Immature natural killer cell (primary cell): ENCODE measurements around the gene WNT3A. TPM values are rescaled to one million over a fixed set of nuclear protein-coding genes. Genes with fewer than 3 reads are reported as not detected.

Experiments
- DNase-seq, 3 donors: peaks; one replicate each; pipeline ENCODE4 v3.0.0; 2022; ENCODE audit warnings: mixed read lengths in 1 of 3
- H3K27ac Mint-ChIP-seq, 6 donors: one replicate each; pipeline ENCODE4 v1.8.0; 2020; ENCODE audit warnings: mixed read lengths in 6 of 6, mild to moderate bottlenecking in 5 of 6, inconsistent platforms in 4 of 6, moderate library complexity in 3 of 6
- H3K27me3 Mint-ChIP-seq, 3 donors: one replicate each; pipeline ENCODE4 v1.8.0; 2020 to 2021; ENCODE audit warnings: low read depth in 3 of 3, mild to moderate bottlenecking in 3 of 3, mixed read lengths in 3 of 3, moderate library complexity in 3 of 3, inconsistent platforms in 1 of 3
- H3K36me3 Mint-ChIP-seq, 3 donors: one replicate each; pipeline ENCODE4 v1.8.0; 2020; ENCODE audit warnings: mixed read lengths in 3 of 3, inconsistent platforms in 2 of 3, mild to moderate bottlenecking in 2 of 3
- H3K4me1 Mint-ChIP-seq, 2 donors: one replicate each; pipeline ENCODE4 v1.8.0; 2020; ENCODE audit warnings: inconsistent platforms in 2 of 2, mild to moderate bottlenecking in 2 of 2, mixed read lengths in 2 of 2, moderate library complexity in 1 of 2
- H3K4me3 Mint-ChIP-seq, 5 donors: one replicate each; pipeline ENCODE4 v1.8.0; 2020; ENCODE audit warnings: mild to moderate bottlenecking in 5 of 5, mixed read lengths in 5 of 5, inconsistent platforms in 3 of 5, moderate library complexity in 3 of 5
- H3K9me3 Mint-ChIP-seq, 6 donors: one replicate each; pipeline ENCODE4 v1.8.0; 2020; ENCODE audit warnings: mild to moderate bottlenecking in 6 of 6, mixed read lengths in 6 of 6, inconsistent platforms in 4 of 6, moderate library complexity in 3 of 6
- polyA plus RNA-seq, 3 donors: library from polyadenylated mRNA; unstranded; fragments of 300-500 nt; fragmentation: Illumina TruSeq; gene quantifications; one replicate each; pipeline ENCODE4 v1.2.3, GENCODE V29; 2021

WNT3A gene
- polyA plus RNA-seq, 3 donors from 2014 or later: not detected

GRCh38 chr1:228095161-228095560, 88.4 kb downstream of the WNT3A start:
- peaks cover 0 to 5% (median 2%) of the 10 kb centered on the region in 6 donors for H3K9me3 Mint-ChIP-seq
- H3K4me3 Mint-ChIP-seq: peak overlapping the region in 2 of 5 donors; percentile 5 to 7
- H3K27ac Mint-ChIP-seq: peak overlapping the region in 5 of 6 donors; percentile 36 to 70 (median 55)
- no peak for DNase-seq
- H3K4me1 Mint-ChIP-seq: peaks cover 66 to 84% of the 10 kb centered on the region in 2 donors
- peaks cover 6 to 26% (median 21%) of the 10 kb centered on the region in 3 donors for H3K27me3 Mint-ChIP-seq
- H3K36me3 Mint-ChIP-seq: peaks cover 18 to 34% (median 19%) of the 10 kb centered on the region in 3 donors

GRCh38 chr1:228095938-228096337, 89.1 kb downstream of the WNT3A start:
- peaks cover 18 to 34% (median 19%) of the 10 kb centered on the region in 3 donors for H3K36me3 Mint-ChIP-seq
- H3K9me3 Mint-ChIP-seq: peaks cover 0 to 5% (median 2%) of the 10 kb centered on the region in 6 donors
- H3K27me3 Mint-ChIP-seq: peaks cover 6 to 25% (median 19%) of the 10 kb centered on the region in 3 donors
- peak overlapping the region in 5 of 6 donors; percentile 4 to 70 (median 36) for H3K27ac Mint-ChIP-seq
- H3K4me1 Mint-ChIP-seq: peaks cover 59 to 76% of the 10 kb centered on the region in 2 donors
- H3K4me3 Mint-ChIP-seq: no peak overlapping the region
- DNase-seq: no peak

- no peak overlapping the region for H3K4me3 Mint-ChIP-seq
- peaks cover 56 to 74% of the 10 kb centered on the region in 2 donors for H3K4me1 Mint-ChIP-seq
- peak overlapping the region in 4 of 6 donors; percentile 22 to 61 (median 42) for H3K27ac Mint-ChIP-seq
- DNase-seq: no peak
- peaks cover 0 to 5% (median 2%) of the 10 kb centered on the region in 6 donors for H3K9me3 Mint-ChIP-seq
- H3K27me3 Mint-ChIP-seq: peaks cover 6 to 30% (median 19%) of the 10 kb centered on the region in 3 donors
- H3K36me3 Mint-ChIP-seq: peaks cover 18 to 34% (median 19%) of the 10 kb centered on the region in 3 donors
Measured at GRCh38 chr1:228096416-228097332, 89.9 kb downstream of the WNT3A start.

- H3K4me3 Mint-ChIP-seq: no peak overlapping the region
Measured at GRCh38 chr1:228097333-228098081, 90.7 kb downstream of the WNT3A start.

GRCh38 chr1:228098323-228098931, 91.6 kb downstream of the WNT3A start:
- DNase-seq: no peak
- peak overlapping the region in 5 of 6 donors; percentile 11 to 72 (median 61) for H3K27ac Mint-ChIP-seq
- peaks cover 43 to 62% of the 10 kb centered on the region in 2 donors for H3K4me1 Mint-ChIP-seq
- H3K4me3 Mint-ChIP-seq: no peak overlapping the region
- H3K9me3 Mint-ChIP-seq: peaks cover 0 to 5% (median 3%) of the 10 kb centered on the region in 6 donors
- peaks cover 18 to 34% (median 19%) of the 10 kb centered on the region in 3 donors for H3K36me3 Mint-ChIP-seq
- peaks cover 9 to 35% (median 22%) of the 10 kb centered on the region in 3 donors for H3K27me3 Mint-ChIP-seq

More at GRCh38 chr1:228097333-228098081, 90.7 kb downstream of the WNT3A start:
- peak overlapping the region in 5 of 6 donors; percentile 27 to 72 (median 55) for H3K27ac Mint-ChIP-seq
- peaks cover 0 to 5% (median 2%) of the 10 kb centered on the region in 6 donors for H3K9me3 Mint-ChIP-seq
- H3K4me1 Mint-ChIP-seq: peaks cover 48 to 66% of the 10 kb centered on the region in 2 donors
- H3K36me3 Mint-ChIP-seq: peaks cover 18 to 34% (median 19%) of the 10 kb centered on the region in 3 donors
- no peak for DNase-seq
- peaks cover 6 to 30% (median 20%) of the 10 kb centered on the region in 3 donors for H3K27me3 Mint-ChIP-seq

- Mint-ChIP-seq H3K4me1 (peaks cover 45 to 63% of the 10 kb centered on the region in 2 donors), H3K9me3 (peaks cover 0 to 5% (median 3%) of the 10 kb centered on the region in 6 donors), H3K4me3 (no peak overlapping the region), H3K27ac (peak overlapping the region in 5 of 6 donors; percentile 14 to 62 (median 45)), H3K27me3 (peaks cover 8 to 32% (median 25%) of the 10 kb centered on the region in 3 donors), H3K36me3 (peaks cover 18 to 31% (median 19%) of the 10 kb centered on the region in 3 donors)
- no peak for DNase-seq
Measured at GRCh38 chr1:228099331-228099732, 92.5 kb downstream of the WNT3A start.

- Mint-ChIP-seq H3K27me3 (peaks cover 10 to 29% (median 23%) of the 10 kb centered on the region in 3 donors), H3K27ac (peak overlapping the region; percentile 74 to 94 (median 88)), H3K4me1 (peaks cover 35 to 50% of the 10 kb centered on the region in 2 donors), H3K4me3 (peak overlapping the region; percentile 61 to 78 (median 76)), H3K36me3 (peaks cover 7 to 14% (median 8%) of the 10 kb centered on the region in 3 donors), H3K9me3 (peaks cover 0 to 2% (median 0%) of the 10 kb centered on the region in 6 donors)
- DNase-seq: no peak
Measured at GRCh38 chr1:228100822-228101613, 94.2 kb downstream of the WNT3A start.

- DNase-seq: no peak
- H3K4me3 Mint-ChIP-seq: peak overlapping the region; percentile 61 to 78 (median 76)
- H3K9me3 Mint-ChIP-seq: peaks cover 0 to 2% (median 0%) of the 10 kb centered on the region in 6 donors
- peaks cover 10 to 29% (median 21%) of the 10 kb centered on the region in 3 donors for H3K27me3 Mint-ChIP-seq
- peaks cover 31 to 45% of the 10 kb centered on the region in 2 donors for H3K4me1 Mint-ChIP-seq
- peaks cover 7 to 14% (median 8%) of the 10 kb centered on the region in 3 donors for H3K36me3 Mint-ChIP-seq
- H3K27ac Mint-ChIP-seq: peak overlapping the region; percentile 74 to 94 (median 88)
Measured at GRCh38 chr1:228101614-228101993, 94.8 kb downstream of the WNT3A start.

- peaks cover 29 to 40% of the 10 kb centered on the region in 2 donors for H3K4me1 Mint-ChIP-seq
- peak; percentile 50 to 60 (median 55) for DNase-seq
- H3K36me3 Mint-ChIP-seq: peaks cover 7 to 14% (median 13%) of the 10 kb centered on the region in 3 donors
- H3K9me3 Mint-ChIP-seq: peaks cover 0 to 2% (median 0%) of the 10 kb centered on the region in 6 donors
- H3K4me3 Mint-ChIP-seq: peak overlapping the region; percentile 73 to 94 (median 79)
- peak overlapping the region in 5 of 6 donors; percentile 51 to 88 (median 77) for H3K27ac Mint-ChIP-seq
- H3K27me3 Mint-ChIP-seq: peaks cover 10 to 29% (median 21%) of the 10 kb centered on the region in 3 donors
Measured at GRCh38 chr1:228101994-228102790, 95.4 kb downstream of the WNT3A start.

GRCh38 chr1:228102791-228103620, 96.2 kb downstream of the WNT3A start, which contains the start of gene C1orf35:
Gene C1orf35, minus strand, starts transcription at chr1:228103325. Its CDS starts 98 bp downstream, at chr1:228103227.
- DNase-seq: peak; percentile 92 to 94 (median 94)
- Mint-ChIP-seq H3K9me3 (peaks cover 0 to 2% (median 0%) of the 10 kb centered on the region in 6 donors), H3K4me1 (peaks cover 24 to 32% of the 10 kb centered on the region in 2 donors)

More at GRCh38 chr1:228102791-228103620, 96.2 kb downstream of the WNT3A start, which contains the start of gene C1orf35:
- Mint-ChIP-seq H3K27me3 (peaks cover 7 to 25% (median 15%) of the 10 kb centered on the region in 3 donors), H3K4me3 (peak within 1 kb of the TSS; percentile 89 to 95 (median 94)), H3K36me3 (peaks cover 7 to 13% (median 7%) of the 10 kb centered on the region in 3 donors), H3K27ac (peak within 1 kb of the TSS; percentile 86 to 95 (median 94))
